SU-DHL-6 (cell line): ENCODE measurements around the gene PHLPP2.

Source experiments
- CTCF ChIP-seq: fragments of 200-600 bp; sonication (generic); IDR thresholded peaks from one replicate; pipeline ENCODE4 v1.5.1; 2017; ENCODE audit warnings: antibody characterized with exemption, mild to moderate bottlenecking, low read length, moderate library complexity; ENCODE audit not compliant: insufficient read depth, poor library complexity, severe bottlenecking
- EZH2phosphoT487 ChIP-seq: fragments of 200-600 bp; sonication (generic), shearing (Covaris generic); conservative IDR thresholded peaks from 2 replicates; pipeline ENCODE4 v1.6.1; 2018; ENCODE audit warnings: mild to moderate bottlenecking, antibody characterized with exemption, low read length, moderate library complexity, mixed read lengths

DNA sequence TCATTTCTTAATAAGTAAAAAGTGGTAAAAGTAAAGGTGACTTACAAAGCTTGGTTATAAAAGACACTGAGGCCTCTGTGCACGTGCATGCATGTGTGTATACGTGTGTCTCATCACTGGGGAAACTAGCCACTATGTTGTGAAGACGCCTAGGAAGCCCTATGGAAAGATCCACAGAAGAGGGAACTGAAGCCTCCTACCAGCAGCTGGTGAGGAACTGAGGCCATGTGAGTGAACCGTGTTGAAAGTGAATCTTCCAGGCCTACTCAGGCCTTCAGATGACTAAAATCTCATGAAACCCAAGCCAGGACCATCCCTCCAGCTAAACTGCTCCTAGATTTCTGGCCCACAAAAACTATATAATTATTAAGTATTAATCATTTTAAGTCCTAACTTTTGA is 23.7 kb downstream of the PHLPP2 start:
- TF ChIP-seq CTCF, result no peak
- TF ChIP-seq EZH2phosphoT487, result no peak
